Umbilical cord (tissue), 2 donors: ENCODE measurements around the gene CHST4. TPM values are rescaled to one million over a fixed set of nuclear protein-coding genes. Genes with fewer than 3 reads are reported as not detected.
"Not testable (repeated sequence)": the region's sequence is repeated elsewhere in the genome, so short reads cannot be mapped to it uniquely, and the experiment has no call there.

Experiments used
- DNase-seq: peaks from one replicate; pipeline ENCODE4 v3.0.0-alpha.2; 2015; ENCODE audit warnings: low spot score
- total RNA-seq: library from RNA; depleted of rRNA; stranded (reverse); fragments of >200 nt; gene quantifications from one replicate; pipeline ENCODE4 v1.2.3, GENCODE V29; 2014; ENCODE audit warnings: low replicate concordance; ENCODE audit not compliant: insufficient read depth

Gene CHST4
- total RNA-seq, 1 donor from 2014 or later: 1.2 TPM

GRCh38 chr16:71569621-71570020 lies 43.4 kb downstream of the CHST4 start:
- DNase-seq: no peak

- DNase-seq: no peak
These were observed 43.9 kb downstream of the CHST4 start for GRCh38 chr16:71570144-71570543.

GRCh38 chr16:71572497-71573116 lies 46.4 kb downstream of the CHST4 start:
- no peak for DNase-seq

GRCh38 chr16:71573387-71574094 lies 47.3 kb downstream of the CHST4 start:
- DNase-seq: no peak

- DNase-seq: no peak
These were observed 48.5 kb downstream of the CHST4 start for GRCh38 chr16:71574702-71575101.

GRCh38 chr16:71576971-71577370 lies 50.7 kb downstream of the CHST4 start, which contains the start of gene TAT:
TAT (minus strand) TSS chr16:71577092; CDS start chr16:71576415, 677 bp downstream.
- DNase-seq: no peak

GRCh38 chr16:71582553-71582848 lies 56.3 kb downstream of the CHST4 start:
- not testable (repeated sequence) for DNase-seq

- no peak for DNase-seq
These were observed 58.5 kb downstream of the CHST4 start for GRCh38 chr16:71584543-71585317.

GRCh38 chr16:71585318-71585703 lies 59.1 kb downstream of the CHST4 start:
- no peak for DNase-seq

Other genes starting within 250 kb of the CHST4 start
- gene CMTR2, start 237.0 kb upstream of the CHST4 start, total RNA-seq: 38.5 TPM
- gene CALB2, start 167.7 kb upstream of the CHST4 start, total RNA-seq: 1.7 TPM
- gene TLE7, start 84.4 kb upstream of the CHST4 start, total RNA-seq: not detected
- 19.0 TPM for gene ZNF23, start 64.2 kb upstream of the CHST4 start, total RNA-seq
- 19.3 TPM for gene ZNF19, start 37.1 kb upstream of the CHST4 start, total RNA-seq
- 7.0 TPM for gene TAT, start 50.7 kb downstream of the CHST4 start, total RNA-seq
- 4.1 TPM for gene MARVELD3, start 99.8 kb downstream of the CHST4 start, total RNA-seq
- 9.4 TPM for gene PHLPP2, start 198.3 kb downstream of the CHST4 start, total RNA-seq